Loucy (cell line): ENCODE data around the gene SLC29A3.

Source experiments
- H2AFZ ChIP-seq: fragments of 200-600 bp; sonication (generic); 2 replicates; pipeline ENCODE4 v1.6.0; 2016; ENCODE audit warnings: antibody characterized with exemption, mild to moderate bottlenecking, low read length, moderate library complexity
- H3F3A ChIP-seq: fragments of 200-600 bp; 2 replicates; pipeline ENCODE4 v1.6.0; 2016; ENCODE audit warnings: antibody characterized with exemption, low read depth, mild to moderate bottlenecking
- H3K27me3 ChIP-seq: fragments of 200-600 bp; sonication (generic); 2 replicates; pipeline ENCODE4 v1.6.1; 2014; ENCODE audit warnings: low read length, mild to moderate bottlenecking; ENCODE audit not compliant: insufficient read depth, poor library complexity, severe bottlenecking
- H3K36me3 ChIP-seq: fragments of 200-600 bp; sonication (generic); 2 replicates; pipeline ENCODE4 v1.6.1; 2016; ENCODE audit warnings: low read length; ENCODE audit not compliant: insufficient read depth
- H3K4me1 ChIP-seq: fragments of 200-600 bp; sonication (generic); 2 replicates; pipeline ENCODE4 v1.5.1; 2014; ENCODE audit warnings: low read length, mild to moderate bottlenecking; ENCODE audit not compliant: insufficient read depth, poor library complexity, severe bottlenecking
- H3K4me2 ChIP-seq: fragments of 200-600 bp; sonication (generic); 2 replicates; pipeline ENCODE4 v1.6.0; 2014; ENCODE audit warnings: antibody characterized with exemption, low read length, low read depth, mild to moderate bottlenecking; ENCODE audit not compliant: poor library complexity, severe bottlenecking
- H3K4me3 ChIP-seq: fragments of 200-600 bp; sonication (generic); 2 replicates; pipeline ENCODE4 v1.5.1; 2014; ENCODE audit warnings: low read length, mild to moderate bottlenecking, mixed read lengths; ENCODE audit not compliant: poor library complexity, severe bottlenecking
- H3K79me2 ChIP-seq: fragments of 200-600 bp; sonication (generic); 2 replicates; pipeline ENCODE4 v1.6.1; 2014; ENCODE audit warnings: low read length; ENCODE audit not compliant: insufficient read depth
- H3K9ac ChIP-seq: fragments of 200-600 bp; sonication (generic); 2 replicates; pipeline ENCODE4 v1.6.0; 2014; ENCODE audit warnings: mild to moderate bottlenecking, low read depth, low read length, moderate library complexity; ENCODE audit not compliant: poor library complexity, severe bottlenecking
- H3K9me2 ChIP-seq: fragments of 200-600 bp; sonication (generic); replicated peaks from 2 replicates; pipeline ENCODE4 v1.6.1; 2016; ENCODE audit warnings: low read depth, low read length, mixed read lengths
- H3K9me3 ChIP-seq: fragments of 200-600 bp; sonication (generic); 2 replicates; pipeline ENCODE4 v1.6.1; 2014; ENCODE audit warnings: mild to moderate bottlenecking, antibody characterized with exemption, low read length, low read depth; ENCODE audit not compliant: insufficient read depth
- H4K20me1 ChIP-seq: fragments of 200-600 bp; sonication (generic); 2 replicates; pipeline ENCODE4 v1.6.0; 2014; ENCODE audit warnings: antibody characterized with exemption, low read length, mild to moderate bottlenecking; ENCODE audit not compliant: insufficient read depth, poor library complexity, severe bottlenecking
- CTCF ChIP-seq: fragments of 200-600 bp; sonication (generic); conservative IDR thresholded peaks from 2 replicates; pipeline ENCODE4 v1.5.1; 2014; ENCODE audit warnings: mild to moderate bottlenecking, antibody characterized with exemption, low read length
- EZH2phosphoT487 ChIP-seq: fragments of 200-600 bp; IDR thresholded peaks from 2 replicates; pipeline ENCODE4 v1.6.1; 2018; ENCODE audit warnings: antibody characterized with exemption, mild to moderate bottlenecking, moderate library complexity, borderline replicate concordance

Gene SLC29A3

GRCh38 chr10:71314028-71314693 is 4.9 kb upstream of the SLC29A3 start:
- Histone ChIP-seq H3K9me2 (no peaks in the 10 kb centered on the region), H3K4me2 (peak overlapping the region; percentile 70), H3K9me3 (no peaks in the 10 kb centered on the region), H2AFZ (peak overlapping the region; percentile 95), H3K36me3 (no peaks in the 10 kb centered on the region), H3F3A (peaks cover 9% of the 10 kb centered on the region; the same call in 1 of the 2 replicates), H3K79me2 (no peaks in the 10 kb centered on the region), H3K4me3 (peak overlapping the region; percentile 58), H3K27me3 (no peaks in the 10 kb centered on the region), H3K9ac (peak overlapping the region; percentile 63), H3K4me1 (peaks cover 20% of the 10 kb centered on the region), H4K20me1 (no peaks in the 10 kb centered on the region)
- no peak for TF ChIP-seq EZH2phosphoT487
- TF ChIP-seq CTCF = peak; percentile 70

GRCh38 chr10:71314694-71315225 is 4.3 kb upstream of the SLC29A3 start:
- TF ChIP-seq CTCF (no peak), EZH2phosphoT487 (no peak)
- H3K36me3 ChIP-seq = no peaks in the 10 kb centered on the region
- H3K4me2 ChIP-seq = peak overlapping the region; percentile 70
- no peaks in the 10 kb centered on the region for H3K9me3 ChIP-seq
- H4K20me1 ChIP-seq = no peaks in the 10 kb centered on the region
- peak overlapping the region; percentile 63 for H3K9ac ChIP-seq
- H3K9me2 ChIP-seq = no peaks in the 10 kb centered on the region
- H3K27me3 ChIP-seq = no peaks in the 10 kb centered on the region
- peaks cover 20% of the 10 kb centered on the region for H3K4me1 ChIP-seq
- H3K79me2 ChIP-seq = peaks cover 6% of the 10 kb centered on the region
- peak overlapping the region; percentile 58 for H3K4me3 ChIP-seq
- H3F3A ChIP-seq = peaks cover 9% of the 10 kb centered on the region; the same call in 1 of the 2 replicates
- peak overlapping the region; percentile 95 for H2AFZ ChIP-seq

GRCh38 chr10:71316056-71316785 is 2.8 kb upstream of the SLC29A3 start:
- Histone ChIP-seq H4K20me1 (no peaks in the 10 kb centered on the region), H2AFZ (peak overlapping the region; percentile 93), H3K4me1 (peaks cover 33% of the 10 kb centered on the region), H3K79me2 (peaks cover 20% of the 10 kb centered on the region), H3K4me3 (no peak overlapping the region), H3K4me2 (peak overlapping the region; percentile 8), H3K27me3 (no peaks in the 10 kb centered on the region), H3F3A (peaks cover 9% of the 10 kb centered on the region; the same call in 1 of the 2 replicates), H3K9me2 (no peaks in the 10 kb centered on the region), H3K9ac (peak overlapping the region; percentile 48), H3K36me3 (no peaks in the 10 kb centered on the region), H3K9me3 (no peaks in the 10 kb centered on the region)
- TF ChIP-seq EZH2phosphoT487 (no peak), CTCF (no peak)
